GM12873 (cell line): Measurements from ENCODE around the gene UCN2.

Experiments
- CTCF ChIP-seq: IDR thresholded peaks from 2 replicates; pipeline ENCODE4 v1.5.1; 2012; ENCODE audit warnings: low read depth, mild to moderate bottlenecking, moderate library complexity, low read length, control low read depth; ENCODE audit not compliant: insufficient read depth; ENCODE audit errors: missing control alignments

UCN2 gene

GRCh38 chr3:48595075-48595525 lies 31.5 kb upstream of the UCN2 start, which contains the start of gene COL7A1:
TSS of gene COL7A1 (minus strand) at chr3:48595329. CDS start at chr3:48595159, 170 bp downstream.
- no peak for TF ChIP-seq CTCF

- TF ChIP-seq CTCF = no peak
These were observed 31.0 kb upstream of the UCN2 start for GRCh38 chr3:48594417-48595049.

GRCh38 chr3:48593337-48593736 lies 29.8 kb upstream of the UCN2 start:
- no peak for TF ChIP-seq CTCF

GRCh38 chr3:48592519-48593087 lies 29.0 kb upstream of the UCN2 start:
- no peak for TF ChIP-seq CTCF

DNA sequence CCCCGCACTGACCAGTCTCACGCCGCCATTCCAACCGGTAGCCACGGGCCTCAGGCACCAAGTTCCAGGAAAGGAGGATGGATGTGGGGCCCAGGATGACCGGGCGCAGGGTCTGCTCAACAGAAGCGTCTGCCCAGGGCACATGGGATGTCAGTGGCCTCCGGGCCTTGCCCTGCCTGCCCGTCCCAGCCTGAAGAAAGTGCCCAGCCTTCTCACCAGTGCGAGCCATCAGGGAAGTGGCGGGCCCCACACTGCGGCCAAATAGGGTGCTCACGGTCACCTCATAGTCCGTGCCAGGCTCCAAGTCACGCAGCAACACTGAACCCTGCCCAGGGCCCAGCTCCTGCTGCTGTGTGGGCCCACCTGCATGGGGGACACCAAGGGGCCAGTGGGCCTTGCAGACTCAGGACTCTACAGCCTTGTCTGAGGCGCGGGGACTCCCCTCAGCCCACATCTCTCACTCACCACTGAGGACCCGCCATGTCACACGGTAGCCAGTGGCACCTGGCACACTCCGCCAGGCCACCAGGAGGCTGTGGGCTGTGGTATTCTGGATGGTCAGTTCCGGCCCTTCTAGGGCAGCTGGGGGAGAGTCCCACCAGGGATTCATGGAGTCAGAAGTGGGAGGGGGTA lies 28.4 kb upstream of the UCN2 start:
- TF ChIP-seq CTCF = no peak

GRCh38 chr3:48591436-48591835 lies 27.9 kb upstream of the UCN2 start:
- TF ChIP-seq CTCF = no peak

- TF ChIP-seq CTCF = no peak
These were observed 24.6 kb upstream of the UCN2 start for GRCh38 chr3:48588230-48588629.
